ENCODE results near the gene THYN1. TPM values are rescaled to one million over a fixed set of nuclear protein-coding genes. Genes with fewer than 3 reads are reported as not detected.
"Not testable (repeated sequence)": the region's sequence is repeated elsewhere in the genome, so short reads cannot be mapped to it uniquely, and the experiment has no call there.

THYN1 gene
- total and polyA plus RNA-seq, 10 donors: 24.5 to 54.8 (median 39.7) TPM

GRCh38 chr11:134257101-134257500 is 3.9 kb upstream of the THYN1 start:
- intact Hi-C loops (cut with DNase I; ENCODE audit: low total_unique reads): loop anchor here (10.0 kb wide), 1 partner anchor 52 kb away; no protein-coding TSS in a partner anchor
- Histone ChIP-seq H3K27me3 (replicated peaks in 1 of 7) (no peaks in the 10 kb centered on the region), H3K9me3 (no peaks in the 10 kb centered on the region), H3K4me3 (no peak overlapping the region), H3K36me3 (peaks cover 0 to 60% (median 45%) of the 10 kb centered on the region in 6 donors), H3K27ac (no peak overlapping the region), H3K4me1 (peaks cover 6 to 48% (median 24%) of the 10 kb centered on the region in 6 donors)
- no peak for DNase-seq
- TF ChIP-seq CTCF (IDR thresholded peaks at IDR 0.05 in 8 of 11, conservative IDR thresholded peaks at IDR 0.05 in 3 of 11) (no peak), POLR2AphosphoS5 (IDR thresholded peaks at IDR 0.05) (no peak), POLR2A (IDR thresholded peaks at IDR 0.05) (no peak)
- WGBS, 5 donors: 89 to 96% (median 93%) methylated on average over 11 of the region's 11 CpGs

- not testable (repeated sequence) for DNase-seq; H3K9me3 ChIP-seq; H3K4me3 ChIP-seq; H3K27me3 ChIP-seq (replicated peaks in 1 of 7); H3K27ac ChIP-seq
- intact Hi-C loops (cut with DNase I; ENCODE audit: low total_unique reads): loop anchor here (10.0 kb wide), 1 partner anchor 50 kb away; no protein-coding TSS in a partner anchor
- Histone ChIP-seq H3K36me3 (peaks cover 0 to 51% (median 32%) of the 10 kb centered on the region in 6 donors), H3K4me1 (peaks cover 10 to 61% (median 34%) of the 10 kb centered on the region in 6 donors)
- WGBS, 5 donors: 95 to 98% (median 96%) methylated on average over 5 of the region's 5 CpGs
These were observed 2.0 kb upstream of the THYN1 start for GRCh38 chr11:134255184-134255561.

- no peak for DNase-seq
- Histone ChIP-seq H3K4me1 (peaks cover 10 to 65% (median 36%) of the 10 kb centered on the region in 6 donors), H3K36me3 (peaks cover 0 to 51% (median 35%) of the 10 kb centered on the region in 6 donors), H3K9me3 (no peaks in the 10 kb centered on the region), H3K27me3 (replicated peaks in 1 of 7) (no peaks in the 10 kb centered on the region), H3K4me3 (peak overlapping the region in 7 of 8 donors; percentile 68 to 94 (median 87)), H3K27ac (no peak overlapping the region)
- intact Hi-C loops (cut with DNase I; ENCODE audit: low total_unique reads): loop anchor here (10.0 kb wide), 1 partner anchor 50 kb away; no protein-coding TSS in a partner anchor
- 77 to 90% (median 85%) methylated on average over 3 of the region's 3 CpGs for WGBS, 5 donors
- TF ChIP-seq POLR2A (IDR thresholded peaks at IDR 0.05): no peak
- no peak for TF ChIP-seq CTCF (IDR thresholded peaks at IDR 0.05 in 8 of 11, conservative IDR thresholded peaks at IDR 0.05 in 3 of 11)
- TF ChIP-seq POLR2AphosphoS5 (IDR thresholded peaks at IDR 0.05): no peak
These were observed 1.5 kb upstream of the THYN1 start for GRCh38 chr11:134254433-134255183.

- Histone ChIP-seq H3K36me3 (peaks cover 2 to 51% (median 38%) of the 10 kb centered on the region in 6 donors), H3K4me3 (peak overlapping the region; percentile 68 to 96 (median 88)), H3K27me3 (replicated peaks in 1 of 7) (no peaks in the 10 kb centered on the region), H3K4me1 (peaks cover 10 to 70% (median 36%) of the 10 kb centered on the region in 6 donors), H3K27ac (peak overlapping the region in 7 of 8 donors; percentile 47 to 88 (median 80)), H3K9me3 (no peaks in the 10 kb centered on the region)
- intact Hi-C loops (cut with DNase I; ENCODE audit: low total_unique reads): loop anchor here (10.0 kb wide), 1 partner anchor 48 kb away; no protein-coding TSS in a partner anchor
- peak; percentile 82 for DNase-seq
- TF ChIP-seq POLR2AphosphoS5 (IDR thresholded peaks at IDR 0.05) (no peak), CTCF (IDR thresholded peaks at IDR 0.05 in 8 of 11, conservative IDR thresholded peaks at IDR 0.05 in 3 of 11) (no peak), POLR2A (IDR thresholded peaks at IDR 0.05) (no peak)
- WGBS, 5 donors: 5 to 9% (median 7%) methylated on average over 27 of the region's 27 CpGs
These were observed 585 bp downstream of the THYN1 start for GRCh38 chr11:134252346-134253187.

All from spleen (tissue), 11 donors.